MCF 10A (cell line): Measurements from ENCODE around the gene HOATZ. TPM values are rescaled to one million over a fixed set of nuclear protein-coding genes. Genes with fewer than 3 reads are reported as not detected.

Experiments used
- BruUV-seq: library from RNA; stranded (reverse); fragments of 400-500 nt; replicated peaks from 2 replicates; lab custom pipeline; 2021; lab: Mats Ljungman, UMichigan
- CTCF ChIA-PET: fragments of 300-600 bp; sonication (Branson Sonifier 250); formaldehyde crosslinking; extraction: SDS; loops from one replicate; lab custom pipeline; 2021; ENCODE audit warnings: antibody characterized with exemption, inconsistent platforms; lab: Yijun Ruan, JAX
- POLR2A ChIA-PET: fragments of 300-600, 350-650 bp; sonication (Branson Sonifier 250); formaldehyde crosslinking; extraction: SDS; loops from one replicate; lab custom pipeline; 2020; ENCODE audit warnings: antibody characterized with exemption, inconsistent platforms; lab: Yijun Ruan, JAX
- DNase-seq: peaks from one replicate; pipeline ENCODE4 v3.0.0-alpha.2; 2018; ENCODE audit not compliant: unreplicated experiment
- H3K27ac Mint-ChIP-seq: one replicate; pipeline ENCODE4 v1.8.0; 2022; ENCODE audit warnings: mild to moderate bottlenecking, low read depth, mixed read lengths; ENCODE audit not compliant: unreplicated experiment
- H3K27me3 Mint-ChIP-seq: one replicate; pipeline ENCODE4 v1.8.0; 2022; ENCODE audit warnings: mixed read lengths; ENCODE audit not compliant: insufficient read depth, unreplicated experiment
- H3K36me3 Mint-ChIP-seq: one replicate; pipeline ENCODE4 v1.8.0; 2022; ENCODE audit warnings: mild to moderate bottlenecking, moderate library complexity, mixed read lengths; ENCODE audit not compliant: insufficient read depth, unreplicated experiment
- H3K4me1 Mint-ChIP-seq: one replicate; pipeline ENCODE4 v1.8.0; 2022; ENCODE audit warnings: mixed read lengths; ENCODE audit not compliant: insufficient read depth, unreplicated experiment
- H3K4me3 Mint-ChIP-seq: one replicate; pipeline ENCODE4 v1.8.0; 2022; ENCODE audit warnings: mild to moderate bottlenecking, moderate library complexity, mixed read lengths; ENCODE audit not compliant: unreplicated experiment
- H3K9me3 Mint-ChIP-seq: one replicate; pipeline ENCODE4 v1.8.0; 2022; ENCODE audit warnings: mixed read lengths; ENCODE audit not compliant: unreplicated experiment
- CTCF ChIP-seq: fragments of 200-600 bp; IDR thresholded peaks from one replicate; pipeline ENCODE4 v1.8.0; 2022; ENCODE audit warnings: antibody characterized with exemption, mild to moderate bottlenecking; ENCODE audit not compliant: unreplicated experiment
- intact Hi-C: fragments of 100-400 bp; cut with micrococcal nuclease; formaldehyde crosslinking; loops from 2 replicates; pipeline ENCODE4 v1.14.1; 2022
- total RNA-seq: library from RNA; stranded (reverse); gene quantifications from 2 replicates; pipeline ENCODE4 v1.2.3, GENCODE V29; 2022

Gene HOATZ
- total RNA-seq, 1 experiment from 2014 or later = not detected

DNA sequence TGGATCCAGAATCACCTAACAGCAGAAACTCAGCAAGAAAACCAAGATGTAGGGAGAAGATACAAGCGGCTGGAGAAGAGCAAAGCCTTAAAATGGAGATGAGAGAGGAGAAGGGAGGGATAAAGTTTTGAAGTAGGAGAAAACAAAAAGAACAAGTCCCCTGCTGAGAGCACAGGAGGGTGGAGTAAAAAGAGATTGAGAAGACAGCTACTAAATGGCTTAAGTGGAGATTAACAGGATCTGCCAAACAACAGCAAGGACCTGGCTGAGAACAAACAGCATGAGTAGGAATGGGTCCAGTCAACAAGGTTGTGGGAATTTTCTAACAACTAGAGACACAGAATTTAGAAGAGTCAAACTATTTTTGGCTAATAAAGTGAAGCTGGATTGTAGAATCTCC, 20.5 kb upstream of the HOATZ start:
- intact Hi-C loops = no loop called here
- H3K4me3 Mint-ChIP-seq = no peak overlapping the region
- ChIA-PET CTCF (interaction anchor here (0.7 to 1.0 kb wide), 2 partner anchors 42 to 59 kb away, joined by 3 to 6 read pairs; no protein-coding TSS in a partner anchor), POLR2A (interaction anchor here (0.7 kb wide), 1 partner anchor 23 kb away, joined by 4 read pairs; no protein-coding TSS in a partner anchor)
- no TSS peak for BruUV-seq
- DNase-seq = no peak
- H3K27ac Mint-ChIP-seq = no peak overlapping the region
- no peaks in the 10 kb centered on the region for H3K4me1 Mint-ChIP-seq
- no peaks in the 10 kb centered on the region for H3K27me3 Mint-ChIP-seq
- H3K9me3 Mint-ChIP-seq = no peaks in the 10 kb centered on the region
- H3K36me3 Mint-ChIP-seq = no peaks in the 10 kb centered on the region
- no peak for TF ChIP-seq CTCF

DNA sequence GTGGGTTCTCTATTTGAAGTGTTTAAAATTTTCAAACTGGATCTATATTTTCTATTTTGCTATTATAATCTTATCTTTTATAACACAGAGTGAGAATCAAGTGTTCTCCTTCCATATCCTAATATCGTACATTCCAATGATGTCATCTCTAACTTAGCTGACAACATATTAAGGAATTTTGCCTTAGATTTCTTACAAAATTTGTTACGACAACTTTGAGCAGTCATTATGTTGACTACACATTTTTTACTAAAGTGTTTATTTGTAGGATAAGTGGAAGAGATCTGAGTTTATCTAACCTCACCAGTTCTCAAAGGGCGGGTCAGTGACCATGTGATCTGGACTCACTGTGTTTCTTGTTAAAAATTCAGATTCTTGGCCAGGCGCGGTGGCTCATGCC, 15.1 kb upstream of the HOATZ start:
- Mint-ChIP-seq H3K4me1 (no peaks in the 10 kb centered on the region), H3K27ac (no peak overlapping the region), H3K27me3 (no peaks in the 10 kb centered on the region), H3K4me3 (no peak overlapping the region), H3K9me3 (no peaks in the 10 kb centered on the region), H3K36me3 (no peaks in the 10 kb centered on the region)
- TF ChIP-seq CTCF = no peak
- BruUV-seq = no TSS peak
- intact Hi-C loops = no loop called here
- no peak for DNase-seq
- ChIA-PET POLR2A (interaction anchor here (0.7 kb wide), 1 partner anchor 29 kb away, joined by 3 read pairs; no protein-coding TSS in a partner anchor), CTCF (no interaction called here)

DNA sequence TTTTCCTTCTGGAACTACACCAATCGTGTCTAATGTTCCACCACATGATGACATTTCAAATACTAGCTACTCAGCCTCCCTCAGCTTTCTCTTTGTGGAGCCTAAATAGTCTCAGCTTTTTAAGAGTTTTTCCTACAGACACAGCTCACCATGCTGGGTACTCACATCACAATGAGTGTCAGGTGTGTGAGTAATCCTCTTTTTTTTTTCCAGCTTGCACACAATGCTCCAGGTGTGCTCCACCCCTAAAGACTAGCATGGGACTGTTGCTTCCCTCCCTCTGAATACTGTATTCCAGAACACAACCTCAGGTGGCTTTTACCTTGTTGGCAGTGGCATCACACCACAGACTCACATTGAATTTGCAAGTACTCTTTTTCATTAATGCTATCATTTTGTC, 14.1 kb upstream of the HOATZ start:
- DNase-seq = no peak
- Mint-ChIP-seq H3K27me3 (no peaks in the 10 kb centered on the region), H3K27ac (no peak overlapping the region), H3K36me3 (no peaks in the 10 kb centered on the region), H3K9me3 (no peaks in the 10 kb centered on the region), H3K4me3 (no peak overlapping the region), H3K4me1 (no peaks in the 10 kb centered on the region)
- no TSS peak for BruUV-seq
- POLR2A ChIA-PET = interaction anchor here (0.6 to 0.7 kb wide), 2 partner anchors 40 to 58 kb away, joined by 3 read pairs; no protein-coding TSS in a partner anchor
- intact Hi-C loops = no loop called here
- TF ChIP-seq CTCF = no peak
- CTCF ChIA-PET = interaction anchor here (0.7 to 1.0 kb wide), 2 partner anchors 31 to 101 kb away, joined by 4 read pairs; no protein-coding TSS in a partner anchor

DNA sequence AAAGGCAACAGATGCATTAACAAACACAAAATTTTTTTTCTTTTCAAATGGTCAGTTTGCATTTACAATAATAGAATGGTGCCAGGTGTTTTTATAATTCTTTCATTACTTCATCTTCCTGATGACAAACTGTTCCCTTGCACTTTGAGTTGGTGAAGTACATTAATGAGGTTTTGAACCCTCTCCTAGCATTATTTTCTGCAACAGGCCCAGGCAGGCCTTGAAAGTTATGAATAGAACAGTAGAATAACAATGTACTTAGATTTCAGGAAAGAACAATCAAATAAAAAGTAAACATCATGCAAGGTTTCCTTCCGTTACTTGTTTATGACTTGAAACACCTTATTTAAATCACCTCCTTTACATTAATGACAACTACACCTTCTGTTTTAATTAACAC, 12.0 kb upstream of the HOATZ start:
- no peaks in the 10 kb centered on the region for H3K4me1 Mint-ChIP-seq
- no peaks in the 10 kb centered on the region for H3K27me3 Mint-ChIP-seq
- TF ChIP-seq CTCF = no peak
- intact Hi-C loops = no loop called here
- no peaks in the 10 kb centered on the region for H3K9me3 Mint-ChIP-seq
- no peaks in the 10 kb centered on the region for H3K36me3 Mint-ChIP-seq
- DNase-seq = no peak
- H3K27ac Mint-ChIP-seq = no peak overlapping the region
- H3K4me3 Mint-ChIP-seq = no peak overlapping the region
- ChIA-PET POLR2A (interaction anchor here (0.7 kb wide), 1 partner anchor 17 kb away, joined by 3 read pairs; no protein-coding TSS in a partner anchor), CTCF (no interaction called here)
- BruUV-seq = no TSS peak
